ENCODE results near the gene MS4A6A.
"Not testable (repeated sequence)": the region's sequence is repeated elsewhere in the genome, so short reads cannot be mapped to it uniquely, and the experiment has no call there.

The MS4A6A gene

DNA sequence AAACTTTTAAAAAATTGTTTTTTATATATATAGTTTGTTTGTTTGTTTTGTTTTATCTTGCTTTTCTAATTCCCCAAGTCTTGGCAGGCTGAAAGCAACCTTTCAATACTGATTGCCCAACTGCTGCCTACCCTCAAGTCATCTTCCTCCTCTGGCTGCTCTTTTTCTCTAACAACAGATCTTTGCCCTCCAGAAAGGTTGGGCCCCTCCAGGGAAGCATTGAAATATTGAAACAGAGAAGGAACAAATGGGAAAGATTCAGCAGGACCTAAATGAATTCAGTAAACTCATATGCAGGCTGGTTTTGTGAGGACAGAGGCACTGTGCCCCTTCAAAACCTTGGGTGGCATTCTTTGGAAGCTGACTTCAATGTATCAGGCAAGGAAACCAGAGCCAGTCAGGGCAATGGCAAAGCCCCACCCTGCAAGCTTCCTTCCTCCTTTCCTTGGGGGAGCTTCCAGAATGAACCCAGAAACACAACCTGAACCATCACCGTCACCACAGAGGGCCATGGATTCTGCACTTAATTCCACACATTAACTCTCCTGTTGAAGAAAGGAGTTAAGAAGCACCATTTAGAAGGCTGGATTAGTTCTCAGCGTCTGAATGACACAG is 815 bp upstream of the MS4A6A start:
- no peak for DNase-seq

- DNase-seq, result no peak
Measured at GRCh38 chr11:60175860-60176275, 7.0 kb downstream of the MS4A6A start.

- DNase-seq, result no peak
Measured at GRCh38 chr11:60172011-60172410, 10.9 kb downstream of the MS4A6A start.

DNA sequence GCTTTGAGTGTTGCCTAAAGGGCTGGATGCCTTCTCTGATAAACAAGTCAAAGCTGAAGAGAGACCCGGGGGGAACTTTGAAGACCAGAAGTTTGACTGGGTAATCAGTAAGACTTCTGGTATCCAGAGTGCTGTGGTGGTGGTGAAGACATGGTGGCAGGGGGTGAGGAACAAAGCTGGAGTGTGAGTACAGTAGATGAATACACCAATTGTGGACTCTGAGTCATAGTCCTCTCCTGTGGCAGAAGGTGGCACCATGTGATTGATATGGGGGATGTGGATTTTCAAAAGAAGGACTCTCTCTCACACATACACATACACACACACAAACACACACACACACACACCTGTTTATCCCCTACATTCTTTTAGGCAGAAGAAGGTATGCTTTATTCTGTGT is 12.3 kb downstream of the MS4A6A start:
- no peak for DNase-seq

DNA sequence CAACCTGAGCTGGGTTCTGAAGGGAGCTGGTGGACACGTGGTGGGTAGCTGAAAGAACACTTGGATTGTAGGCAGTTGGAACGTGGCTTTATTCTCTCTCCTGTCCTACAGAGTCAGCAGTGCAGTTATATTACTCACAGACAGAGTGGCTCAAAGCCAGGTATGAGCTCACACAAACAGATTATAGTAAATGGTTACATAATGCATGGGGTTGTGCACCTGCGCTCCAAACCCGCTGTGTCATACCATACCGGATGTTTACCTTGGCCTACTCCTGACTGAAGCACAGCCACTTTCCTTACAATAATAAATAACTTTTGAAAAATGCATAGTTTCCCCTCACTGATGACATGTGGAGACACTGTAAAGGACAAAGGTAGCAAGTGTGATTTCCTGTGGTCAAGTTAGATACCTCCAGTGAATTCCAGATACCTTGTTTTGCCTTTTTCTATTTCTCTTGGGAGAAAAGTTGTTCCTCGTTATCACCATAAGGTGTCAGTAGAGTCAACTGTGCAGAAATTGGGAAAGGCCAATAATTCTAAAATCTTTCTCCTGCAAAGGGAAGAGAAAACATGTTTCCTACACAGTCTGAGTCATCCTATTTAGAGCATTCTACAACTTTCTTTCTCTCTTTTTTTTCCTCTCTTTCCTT is 13.5 kb downstream of the MS4A6A start:
- DNase-seq, result no peak

GRCh38 chr11:60168306-60168705 is 14.6 kb downstream of the MS4A6A start:
- no peak for DNase-seq

- DNase-seq, result no peak
Measured at GRCh38 chr11:60165951-60166350, 16.9 kb downstream of the MS4A6A start.

- DNase-seq, result no peak
Measured at GRCh38 chr11:60165538-60165937, 17.3 kb downstream of the MS4A6A start.

DNA sequence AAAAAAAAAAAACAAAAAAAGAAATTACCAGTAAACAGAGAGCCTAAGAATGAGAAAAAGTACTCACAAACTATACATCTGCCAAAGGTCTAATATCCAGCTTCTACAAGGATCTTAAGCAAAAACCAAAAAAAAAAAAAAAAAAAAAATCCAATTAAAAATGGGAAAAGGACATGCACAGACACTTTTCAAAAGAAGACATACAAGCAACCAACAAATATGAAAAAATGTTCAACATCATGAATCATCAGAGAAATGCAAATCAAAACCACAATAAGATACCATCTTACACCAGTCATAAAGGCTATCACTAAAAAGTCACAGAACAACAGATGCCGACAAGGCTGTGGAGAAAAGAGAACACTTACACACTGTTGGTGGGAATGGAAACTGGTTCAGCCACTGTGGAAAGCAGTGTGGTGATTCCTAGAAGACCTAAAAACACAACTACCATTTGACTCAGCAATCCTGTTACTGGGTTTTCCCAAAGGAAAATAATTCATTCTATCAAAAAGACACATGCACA is 18.3 kb downstream of the MS4A6A start:
- DNase-seq, result no peak

DNA sequence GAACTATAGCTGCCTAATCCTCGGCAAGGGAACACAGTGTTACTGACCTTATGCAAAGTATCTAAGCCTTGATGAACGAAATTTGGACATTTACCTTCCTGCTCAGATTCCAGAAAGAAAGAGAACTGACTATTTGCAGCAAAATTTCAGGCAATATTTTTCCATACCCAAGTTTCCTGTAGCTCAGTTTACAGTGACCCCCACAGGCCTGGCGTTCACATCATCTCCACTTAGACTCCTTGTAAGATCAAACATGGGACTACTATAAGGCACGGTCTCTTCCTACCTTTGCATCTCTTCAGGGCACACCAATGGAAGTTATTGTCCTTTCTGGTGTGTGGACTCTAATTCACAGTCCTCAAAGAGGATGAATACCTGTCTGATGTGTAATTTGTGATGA is 21.1 kb downstream of the MS4A6A start:
- DNase-seq, result no peak

DNA sequence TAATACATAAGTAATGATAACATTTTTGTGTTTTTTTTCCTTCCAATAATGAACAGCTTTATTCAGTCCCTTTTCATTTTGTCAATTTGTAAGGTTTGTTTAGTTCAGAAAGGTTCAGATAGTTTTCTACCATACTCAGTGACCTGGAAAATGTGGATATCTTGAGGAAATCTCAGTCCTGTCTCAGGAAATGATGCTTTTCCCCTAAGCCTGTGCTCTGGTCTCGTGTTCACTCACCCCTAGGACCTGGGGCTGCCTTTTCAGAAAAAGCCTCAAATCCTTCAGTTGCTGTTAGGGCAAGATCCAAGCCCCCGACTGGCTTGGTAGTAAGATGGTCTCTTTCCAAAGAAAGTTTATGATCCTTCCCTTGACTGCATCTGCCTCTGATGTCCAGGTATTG is 21.8 kb downstream of the MS4A6A start:
- DNase-seq, result no peak

- DNase-seq, result no peak
Measured at GRCh38 chr11:60159868-60160267, 23.0 kb downstream of the MS4A6A start.

DNA sequence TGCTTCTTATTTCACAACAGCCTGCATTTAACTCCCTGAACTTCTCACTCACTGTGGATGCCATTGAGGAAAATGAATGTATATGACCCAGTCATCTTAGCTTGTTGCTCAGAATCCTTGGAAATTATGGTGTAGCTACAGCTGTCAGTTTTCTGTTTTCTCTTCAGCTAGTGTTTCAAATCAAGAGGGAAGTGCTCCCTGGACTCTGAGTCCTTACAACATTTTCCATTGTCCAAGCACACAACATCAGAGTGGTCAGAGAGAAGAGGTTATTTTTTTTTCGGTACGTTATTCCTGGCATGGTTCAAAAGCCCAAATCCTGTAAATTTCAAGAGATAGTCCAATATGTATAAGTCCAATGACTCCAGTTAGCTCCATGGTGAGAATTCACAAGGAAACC is 23.6 kb downstream of the MS4A6A start:
- DNase-seq, result no peak

- no peak for DNase-seq
Measured at GRCh38 chr11:60158636-60159035, 24.2 kb downstream of the MS4A6A start.

DNA sequence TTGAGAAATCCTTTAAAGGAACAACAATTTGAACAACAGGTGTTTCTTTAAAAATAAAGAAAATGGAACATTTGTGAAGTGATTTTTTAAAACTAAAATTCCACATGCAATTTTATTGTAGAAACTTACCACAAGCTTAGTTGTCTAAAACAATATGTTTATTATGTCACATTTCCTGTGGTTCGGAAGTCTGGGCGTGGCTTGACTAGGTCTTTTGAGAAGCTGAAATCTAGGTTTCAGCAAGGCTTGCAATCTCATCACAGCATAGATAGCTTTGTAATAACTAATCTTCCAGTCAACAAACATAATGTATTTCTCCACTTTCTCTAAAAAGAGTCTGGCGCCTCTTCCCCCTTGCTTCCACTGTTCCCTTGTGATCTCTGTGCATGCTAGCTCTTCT is 27.0 kb downstream of the MS4A6A start:
- DNase-seq, result no peak

GRCh38 chr11:60152727-60153126 is 30.2 kb downstream of the MS4A6A start:
- DNase-seq, result not testable (repeated sequence)

GRCh38 chr11:60150279-60150678 is 32.6 kb downstream of the MS4A6A start:
- DNase-seq, result no peak

DNA sequence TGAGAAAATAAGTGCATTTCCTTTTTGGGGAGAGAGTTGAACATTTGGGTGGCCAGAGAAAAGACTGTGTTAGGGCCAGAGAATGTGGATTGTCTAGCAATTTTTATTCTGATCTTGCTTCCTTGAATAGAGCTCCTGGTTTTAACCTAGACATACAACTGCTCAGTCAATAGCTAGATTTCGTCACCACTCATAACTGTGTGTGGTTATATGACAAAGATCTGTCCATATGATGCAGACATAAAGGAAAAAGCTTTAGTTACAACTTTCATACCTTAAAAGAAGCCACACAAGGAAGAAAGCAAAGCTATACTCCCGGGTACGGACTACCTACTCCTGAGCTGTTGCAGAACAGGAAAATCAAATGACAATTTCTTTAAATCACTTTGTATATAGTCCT is 37.2 kb downstream of the MS4A6A start:
- no peak for DNase-seq

- no peak for DNase-seq
Measured at GRCh38 chr11:60143768-60144167, 39.1 kb downstream of the MS4A6A start.

DNA sequence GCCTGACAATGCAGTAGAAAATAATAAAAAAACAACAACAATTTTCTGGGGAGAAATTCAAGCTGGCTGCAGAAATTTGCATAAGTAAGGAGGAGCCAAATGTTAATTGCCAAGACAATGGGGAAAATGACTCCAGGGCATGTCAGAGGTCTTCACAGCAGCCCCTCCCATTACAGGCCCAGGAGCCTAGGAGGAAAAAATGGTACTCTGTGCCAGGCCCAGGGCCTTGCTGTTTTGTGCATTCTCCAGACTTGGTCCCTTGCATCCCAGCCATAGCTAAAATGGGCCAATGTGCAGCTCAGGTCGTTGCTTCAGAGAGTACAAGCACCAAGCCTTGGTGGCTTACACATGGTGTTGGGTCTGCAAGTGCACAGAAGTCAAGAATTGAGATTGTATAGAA is 49.0 kb downstream of the MS4A6A start:
- DNase-seq, result no peak

- DNase-seq, result no peak
Measured at GRCh38 chr11:60131912-60132311, 51.0 kb downstream of the MS4A6A start.

GRCh38 chr11:60130496-60130895 is 52.4 kb downstream of the MS4A6A start:
- no peak for DNase-seq

GRCh38 chr11:60129853-60130252 is 53.0 kb downstream of the MS4A6A start:
- DNase-seq, result no peak

GRCh38 chr11:60128866-60129265 is 54.0 kb downstream of the MS4A6A start:
- not testable (repeated sequence) for DNase-seq

DNA sequence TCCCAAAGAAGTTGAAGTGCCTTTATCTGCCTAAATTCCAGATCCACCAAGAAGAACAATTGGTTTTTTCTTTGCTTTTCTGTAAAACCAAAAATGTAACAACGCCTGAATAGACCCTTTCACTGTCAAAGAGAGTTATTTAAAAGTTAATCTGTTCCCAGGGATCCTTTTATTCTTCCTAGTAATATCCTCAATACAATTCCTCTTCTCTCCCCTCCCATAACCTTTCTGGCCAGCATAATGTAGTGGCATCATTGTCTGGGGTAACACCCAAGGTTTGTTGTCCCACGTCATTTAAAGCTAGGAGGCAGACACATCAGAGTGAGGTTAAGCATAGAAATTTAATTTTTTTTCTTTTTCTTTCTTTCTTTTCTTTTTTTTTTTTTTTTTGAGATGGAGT is 54.5 kb downstream of the MS4A6A start:
- DNase-seq, result no peak
